B cell (primary cell): ENCODE data around the gene PHYH. TPM values are rescaled to one million over a fixed set of nuclear protein-coding genes. Genes with fewer than 3 reads are reported as not detected.

Source experiments
- ATAC-seq: fragments of 200-7000 bp; cut with Tn5 transposase; one replicate; pipeline ENCODE4 v1.10.0; 2021; ENCODE audit warnings: low read depth, mild to moderate bottlenecking, moderate number of reproducible peaks, moderate library complexity
- CTCF ChIA-PET: fragments of 350-600 bp; sonication (Branson Sonifier 250); formaldehyde crosslinking; loops from one replicate; lab custom pipeline; 2021; ENCODE audit warnings: antibody characterized with exemption, inconsistent platforms; lab: Charles Lee
- POLR2A ChIA-PET: fragments of 350-600 bp; sonication (Branson Sonifier 250); formaldehyde crosslinking; loops from one replicate; lab custom pipeline; 2021; ENCODE audit warnings: antibody characterized with exemption; lab: Charles Lee
- DNase-seq: peaks from one replicate; pipeline ENCODE4 v3.0.0; 2013
- H2AFZ ChIP-seq: 2 replicates; pipeline ENCODE4 v1.6.1; 2012; ENCODE audit warnings: mild to moderate bottlenecking, low read depth, low read length; ENCODE audit not compliant: insufficient read depth, poor library complexity, severe bottlenecking
- H3K27ac ChIP-seq, 2 donors: 1 replicate in 1 of 2; 2 replicates in 1 of 2; pipeline ENCODE4 v1.5.1; 2012 to 2013; ENCODE audit warnings: low read length in 2 of 2, mild to moderate bottlenecking in 2 of 2, moderate library complexity in 1 of 2
- H3K27me3 ChIP-seq, 4 experiments: fragments of 200-600 bp in 1 of 4; sonication (generic) in 1 of 4; replicated peaks in 1 of 4; 1 replicate in 2 of 4; 2 replicates in 2 of 4; pipeline versions ENCODE4 v1.6.1 to v1.7.0; 2013 to 2016; ENCODE audit warnings: low read length in 3 of 4, mild to moderate bottlenecking in 2 of 4, mixed read lengths in 1 of 4, moderate library complexity in 1 of 4; ENCODE audit not compliant: insufficient read depth in 4 of 4, control insufficient read depth in 3 of 4; ENCODE audit errors: control extremely low read depth in 1 of 4
- H3K36me3 ChIP-seq, 2 experiments: replicated peaks in 1 of 2; 1 replicate in 1 of 2; 2 replicates in 1 of 2; pipeline versions ENCODE4 v1.6.1 to v1.7.1; 2013; ENCODE audit warnings: low read length in 1 of 2; ENCODE audit not compliant: insufficient read depth in 2 of 2, control insufficient read depth in 1 of 2; ENCODE audit errors: control extremely low read depth in 1 of 2, extremely low read depth in 1 of 2
- H3K4me1 ChIP-seq, 2 donors: fragments of 200-600 bp in 1 of 2; sonication (generic) in 1 of 2; 1 replicate in 1 of 2; 2 replicates in 1 of 2; pipeline versions ENCODE4 v1.5.1 to v1.6.1; 2013 to 2017; ENCODE audit warnings: low read length in 2 of 2; ENCODE audit not compliant: control insufficient read depth in 2 of 2, insufficient read depth in 2 of 2
- H3K4me2 ChIP-seq: replicated peaks from 2 replicates; pipeline ENCODE3; 2012; ENCODE audit warnings: mild to moderate bottlenecking, low read depth, low read length; ENCODE audit not compliant: poor library complexity, severe bottlenecking
- H3K4me3 ChIP-seq, 5 experiments: fragments of 200-600 bp in 1 of 5; sonication (generic) in 1 of 5; 1 replicate in 3 of 5; 2 replicates in 2 of 5; pipeline versions ENCODE4 v1.5.1 to v1.7.0; 2011 to 2016; ENCODE audit warnings: low read length in 4 of 5, mild to moderate bottlenecking in 4 of 5, low read depth in 2 of 5, control low read depth in 1 of 5, moderate library complexity in 1 of 5; ENCODE audit not compliant: insufficient read depth in 1 of 5; ENCODE audit errors: control extremely low read depth in 1 of 5, extremely low read depth in 1 of 5
- H3K79me2 ChIP-seq: fragments of 200-600 bp; sonication (generic); one replicate; pipeline ENCODE4 v1.6.0; 2016; ENCODE audit warnings: low read length; ENCODE audit not compliant: control insufficient read depth, insufficient read depth
- H3K9ac ChIP-seq: fragments of 200-600 bp; sonication (generic); 2 replicates; pipeline ENCODE4 v1.6.1; 2017; ENCODE audit warnings: mild to moderate bottlenecking, low read length, moderate library complexity
- H3K9me3 ChIP-seq, 3 donors: one replicate each; pipeline versions ENCODE4 v1.6.1 to v1.7.1; 2013; ENCODE audit warnings: low read length in 2 of 3; ENCODE audit not compliant: control insufficient read depth in 2 of 3, insufficient read depth in 1 of 3; ENCODE audit errors: control extremely low read depth in 1 of 3
- H4K20me1 ChIP-seq: 2 replicates; pipeline ENCODE4 v1.6.0; 2012; ENCODE audit warnings: mild to moderate bottlenecking, low read length; ENCODE audit not compliant: insufficient read depth, control insufficient read depth, poor library complexity, severe bottlenecking
- H3K27ac Mint-ChIP-seq: one replicate; pipeline ENCODE4 v1.8.0; 2021; ENCODE audit warnings: mixed read lengths
- H3K27me3 Mint-ChIP-seq: one replicate; pipeline ENCODE4 v1.8.0; 2021; ENCODE audit warnings: mixed read lengths
- H3K4me1 Mint-ChIP-seq: one replicate; pipeline ENCODE4 v1.8.0; 2021; ENCODE audit warnings: mixed read lengths
- H3K4me3 Mint-ChIP-seq: one replicate; pipeline ENCODE4 v1.8.0; 2021; ENCODE audit warnings: mixed read lengths
- H3K9me3 Mint-ChIP-seq: one replicate; pipeline ENCODE4 v1.8.0; 2022; ENCODE audit warnings: mixed read lengths; ENCODE audit not compliant: insufficient read depth
- CTCF ChIP-seq: fragments of 200-600 bp; IDR thresholded peaks from one replicate; pipeline ENCODE4 v1.8.0; 2022; ENCODE audit warnings: antibody characterized with exemption, mild to moderate bottlenecking
- EZH2 ChIP-seq: IDR thresholded peaks from 2 replicates; pipeline ENCODE4 v1.6.1; 2012; ENCODE audit warnings: borderline replicate concordance, low read depth, mild to moderate bottlenecking, moderate library complexity, low read length; ENCODE audit not compliant: insufficient read depth, poor library complexity, severe bottlenecking
- WGBS: methylation state at CpG from one replicate; pipeline ENCODE4 v1.1.5; 2013; ENCODE audit warnings: missing lambda C conversion rate; ENCODE audit not compliant: insufficient coverage; 5-methylcytosine and 5-hydroxymethylcytosine counted together
- intact Hi-C: fragments of 100-400 bp; cut with micrococcal nuclease; formaldehyde crosslinking; loops from one replicate; pipeline ENCODE4 v1.10.0; 2022
- polyA plus RNA-seq: library from polyadenylated mRNA; depleted of rRNA; stranded (reverse); fragments of >200 nt; gene quantifications from 2 replicates; pipeline ENCODE4 v1.2.3, GENCODE V29; 2012
- total RNA-seq, 2 donors: library from RNA; stranded (reverse); fragments of 120-200 nt in 1 of 2; gene quantifications; 1 replicate in 1 of 2; 2 replicates in 1 of 2; pipeline versions ENCODE4 v1.2.3 to v1.2.4, GENCODE V29; 2013 to 2022

The PHYH gene
- total and polyA plus RNA-seq, 2 donors (not counting 1 experiment from before 2014, with no cell fraction given) = 3.1 to 9.7 TPM

DNA sequence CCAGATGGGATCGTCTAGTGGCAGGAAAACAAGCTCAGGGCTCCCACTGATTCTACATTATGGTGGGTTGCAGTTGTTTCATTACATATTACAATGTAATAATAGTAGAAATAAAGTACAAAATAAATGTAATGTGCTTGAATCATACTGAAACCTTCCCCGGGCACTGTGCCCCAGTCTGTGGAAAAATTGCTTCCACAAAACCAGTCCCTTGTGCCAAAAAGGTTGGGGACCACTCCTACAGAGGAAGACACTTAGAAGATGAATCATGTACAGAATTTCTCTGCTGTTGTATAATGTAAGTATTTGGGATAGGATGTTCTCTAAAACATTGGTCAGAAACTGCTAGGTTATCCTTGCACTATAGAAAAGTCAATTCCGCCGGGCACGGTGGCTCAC is 11.3 kb upstream of the PHYH start:
- Histone ChIP-seq H3K79me2 (no peaks in the 10 kb centered on the region), H3K27me3 (no peaks in the 10 kb centered on the region), H3K9ac (no peak overlapping the region), H3K4me3 (no peak overlapping the region), H3K4me2 (no peak overlapping the region), H3K36me3 (no peaks in the 10 kb centered on the region), H3K9me3 (no peaks in the 10 kb centered on the region), H2AFZ (no peak overlapping the region), H4K20me1 (no peaks in the 10 kb centered on the region), H3K27ac (no peak overlapping the region), H3K4me1 (no peaks in the 10 kb centered on the region)
- Mint-ChIP-seq H3K4me3 (no peak overlapping the region), H3K9me3 (no peaks in the 10 kb centered on the region), H3K27me3 (no peaks in the 10 kb centered on the region), H3K4me1 (no peaks in the 10 kb centered on the region), H3K27ac (no peak overlapping the region)
- DNase-seq (no peak), ATAC-seq (no peak)
- intact Hi-C loops = no loop called here
- TF ChIP-seq EZH2 (no peak), CTCF (no peak)
- POLR2A ChIA-PET = no interaction called here
- CTCF ChIA-PET = no interaction called here
- WGBS = no CpG with 5 or more reads among the region's 5 CpGs

DNA sequence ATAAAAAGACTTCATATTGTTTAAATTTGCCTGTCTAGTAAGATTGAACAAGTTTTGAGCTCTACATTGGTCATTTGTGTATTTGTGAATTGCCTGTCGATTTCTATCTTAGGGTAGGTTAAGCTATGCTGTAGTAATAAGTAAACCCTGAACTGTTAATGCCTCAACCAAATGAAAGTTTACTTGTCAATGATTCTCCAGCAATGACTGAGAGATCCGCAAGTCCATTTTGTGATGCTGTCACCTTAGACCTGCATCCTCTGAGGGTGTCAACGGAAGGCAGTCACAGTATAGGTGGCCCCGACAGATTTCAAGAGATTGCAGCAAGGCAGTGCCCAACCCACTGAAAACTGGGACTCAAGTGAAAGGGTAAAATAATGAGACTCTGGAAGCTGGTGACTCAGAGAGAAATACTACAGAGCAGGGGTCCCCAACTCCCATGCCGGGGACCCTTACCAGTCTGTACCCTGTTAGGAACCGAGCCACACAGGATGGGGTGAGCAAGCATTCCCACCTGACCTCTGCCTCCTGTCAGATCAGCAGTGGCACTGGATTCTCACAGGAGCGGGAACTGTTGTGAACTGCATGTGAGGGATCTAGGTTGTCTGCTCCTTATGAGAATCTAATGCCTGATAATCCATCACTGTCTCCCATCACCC is 10.8 kb upstream of the PHYH start:
- Mint-ChIP-seq H3K4me1 (no peaks in the 10 kb centered on the region), H3K27me3 (no peaks in the 10 kb centered on the region), H3K27ac (no peak overlapping the region), H3K9me3 (no peaks in the 10 kb centered on the region), H3K4me3 (no peak overlapping the region)
- Histone ChIP-seq H3K9me3 (no peaks in the 10 kb centered on the region), H3K4me3 (no peak overlapping the region), H4K20me1 (no peaks in the 10 kb centered on the region), H3K79me2 (no peaks in the 10 kb centered on the region), H3K27ac (no peak overlapping the region), H3K36me3 (no peaks in the 10 kb centered on the region), H3K27me3 (no peaks in the 10 kb centered on the region), H3K4me2 (no peak overlapping the region), H3K9ac (no peak overlapping the region), H2AFZ (no peak overlapping the region), H3K4me1 (no peaks in the 10 kb centered on the region)
- POLR2A ChIA-PET = no interaction called here
- TF ChIP-seq EZH2 (no peak), CTCF (no peak)
- ATAC-seq = no peak
- CTCF ChIA-PET = no interaction called here
- 95% methylated on average over 5 of the region's 7 CpGs for WGBS
- DNase-seq = no peak
- intact Hi-C loops = no loop called here
